NCI-H1092 treated with DMSO at 0.1 percent for 48 hours (cell line): ENCODE data around the gene NTRK2.
"Not testable (repeated sequence)": the region's sequence is repeated elsewhere in the genome, so short reads cannot be mapped to it uniquely, and the experiment has no call there.

Source experiments
- DNase-seq: peaks from one replicate; lab custom pipeline; 2025; lab: John Stamatoyannopoulos, UW

Gene NTRK2

GRCh38 chr9:85067792-85068191 lies 398.3 kb downstream of the NTRK2 start:
- DNase-seq: no peak

- DNase-seq: not testable (repeated sequence)
These were observed 399.9 kb downstream of the NTRK2 start for GRCh38 chr9:85069421-85069820.
